HCT116 (cell line): ENCODE measurements around the gene STIMATE. TPM values are rescaled to one million over a fixed set of nuclear protein-coding genes. Genes with fewer than 3 reads are reported as not detected.

Experiments
- ATAC-seq: fragments of 200-7000 bp; cut with Tn5 transposase; 2 replicates; pipeline ENCODE4 v1.9.1; 2020; ENCODE audit warnings: mild to moderate bottlenecking, moderate library complexity
- BruUV-seq: library from RNA; stranded (reverse); fragments of 400-500 nt; replicated peaks from 2 replicates; lab custom pipeline; 2021; lab: Mats Ljungman, UMichigan
- CTCF ChIA-PET: fragments of 300-600 bp; sonication (Branson Sonifier 250); formaldehyde crosslinking; loops from one replicate; lab custom pipeline; 2021; ENCODE audit warnings: antibody characterized with exemption; lab: Charles Lee
- POLR2A ChIA-PET: fragments of 300-600, 350-600 bp; sonication (Branson Sonifier 250); formaldehyde crosslinking; loops from one replicate; lab custom pipeline; 2021; ENCODE audit warnings: antibody characterized with exemption; lab: Charles Lee
- RAD21 ChIA-PET, 2 experiments: fragments of 300-600 bp; sonication (Branson Sonifier 250); formaldehyde crosslinking; loops; one replicate each; lab custom pipeline; 2023; ENCODE audit warnings: low total read pairs in 2 of 2; ENCODE audit not compliant: uncharacterized antibody in 2 of 2, unreplicated experiment in 2 of 2, low non-redundant PET in 1 of 2; lab: Charles Lee
- DNase-seq: peaks from one replicate; pipeline ENCODE4 v3.0.0-alpha.2; 2010; ENCODE audit warnings: low read depth, low spot score
- H2AFZ ChIP-seq: fragments of 200-600 bp; shearing (Covaris generic), sonication (generic); 2 replicates; pipeline ENCODE4 v1.6.1; 2017; ENCODE audit warnings: low read depth, mixed run types, mixed read lengths, antibody characterized with exemption, low read length; ENCODE audit not compliant: poor library complexity, severe bottlenecking
- H3K27ac ChIP-seq: 2 replicates; pipeline ENCODE4 v1.5.1; 2012; ENCODE audit warnings: low read depth, low read length
- H3K27me3 ChIP-seq: fragments of 200-600 bp; sonication (generic); 2 replicates; pipeline ENCODE4 v1.6.1; 2016; ENCODE audit warnings: mixed run types, low read length, mixed read lengths; ENCODE audit not compliant: insufficient read depth
- H3K36me3 ChIP-seq, 2 experiments: fragments of 200-500 bp in 1 of 2; fragments of 200-600 bp in 1 of 2; sonication (Bioruptor generic) in 1 of 2; sonication (generic) in 1 of 2; 2 replicates each; pipeline versions ENCODE4 v1.5.1 to v1.6.1; 2014 to 2016; ENCODE audit warnings: low read length in 2 of 2, inconsistent platforms in 1 of 2, mixed read lengths in 1 of 2, mixed run types in 1 of 2; ENCODE audit not compliant: insufficient read depth in 2 of 2, control insufficient read depth in 1 of 2
- H3K4me1 ChIP-seq, 2 experiments: fragments of 200-600 bp in 1 of 2; sonication (generic) in 1 of 2; 2 replicates each; pipeline versions ENCODE4 v1.5.1 to v1.6.1; 2012 to 2017; ENCODE audit warnings: low read length in 2 of 2, inconsistent platforms in 1 of 2, mild to moderate bottlenecking in 1 of 2, mixed read lengths in 1 of 2, mixed run types in 1 of 2, moderate library complexity in 1 of 2; ENCODE audit not compliant: insufficient read depth in 2 of 2, control insufficient read depth in 1 of 2
- H3K4me2 ChIP-seq: fragments of 200-600 bp; sonication (generic); 2 replicates; pipeline ENCODE4 v1.6.1; 2017; ENCODE audit warnings: mixed run types, low read length, mixed read lengths
- H3K4me3 ChIP-seq, 2 experiments: fragments of 200-600 bp in 1 of 2; sonication (generic) in 1 of 2; replicated peaks in 1 of 2; 2 replicates each; pipeline ENCODE4 v1.5.1; 2011 to 2016; ENCODE audit warnings: low read length in 2 of 2, control low read depth in 1 of 2, low read depth in 1 of 2, mild to moderate bottlenecking in 1 of 2, mixed read lengths in 1 of 2, mixed run types in 1 of 2
- H3K79me2 ChIP-seq: fragments of 200-600 bp; sonication (generic); 2 replicates; pipeline ENCODE4 v1.6.1; 2017; ENCODE audit warnings: mild to moderate bottlenecking, mixed run types, low read length, moderate library complexity, mixed read lengths; ENCODE audit not compliant: insufficient read depth
- H3K9ac ChIP-seq: fragments of 200-600 bp; sonication (generic); 2 replicates; pipeline ENCODE4 v1.6.1; 2016; ENCODE audit warnings: low read length, mixed read lengths
- H3K9me2 ChIP-seq: fragments of 200-600 bp; sonication (generic), shearing (Covaris generic); 2 replicates; pipeline ENCODE4 v1.6.1; 2017; ENCODE audit warnings: mixed run types, mild to moderate bottlenecking, moderate library complexity; ENCODE audit not compliant: insufficient read depth
- H3K9me3 ChIP-seq, 2 experiments: fragments of 200-500 bp in 1 of 2; fragments of 200-600 bp in 1 of 2; sonication (Bioruptor generic) in 1 of 2; sonication (generic) in 1 of 2; 2 replicates each; pipeline ENCODE4 v1.6.1; 2014 to 2017; ENCODE audit warnings: low read length in 2 of 2, mixed read lengths in 2 of 2, inconsistent platforms in 1 of 2, low read depth in 1 of 2, mild to moderate bottlenecking in 1 of 2, mixed run types in 1 of 2, moderate library complexity in 1 of 2; ENCODE audit not compliant: control insufficient read depth in 1 of 2, insufficient read depth in 1 of 2
- H4K20me1 ChIP-seq: fragments of 200-600 bp; sonication (generic), shearing (Covaris generic); 2 replicates; pipeline ENCODE4 v1.6.1; 2017; ENCODE audit warnings: mixed run types, mild to moderate bottlenecking, moderate library complexity; ENCODE audit not compliant: insufficient read depth
- ATF3 ChIP-seq: IDR thresholded peaks from 2 replicates; pipeline ENCODE4 v1.6.1; 2012
- CTCF ChIP-seq, 3 experiments: fragments of 200-600 bp in 1 of 3; sonication (generic) in 1 of 3; IDR thresholded peaks in 2 of 3; conservative IDR thresholded peaks in 1 of 3; 2 replicates each; pipeline ENCODE4 v1.5.1; 2012 to 2017; ENCODE audit warnings: low read depth in 2 of 3, low read length in 2 of 3, antibody characterized with exemption in 1 of 3, borderline replicate concordance in 1 of 3, control low read depth in 1 of 3, mild to moderate bottlenecking in 1 of 3, mixed read lengths in 1 of 3, mixed run types in 1 of 3, moderate library complexity in 1 of 3; ENCODE audit not compliant: insufficient read depth in 1 of 3
- EGR1 ChIP-seq: IDR thresholded peaks from 2 replicates; pipeline ENCODE4 v1.6.1; 2012; ENCODE audit warnings: low read depth
- ELF1 ChIP-seq: IDR thresholded peaks from 2 replicates; pipeline ENCODE4 v1.6.1; 2012; ENCODE audit warnings: low read depth, borderline replicate concordance
- EZH2 ChIP-seq: fragments of 200-600 bp; sonication (generic); IDR thresholded peaks from 2 replicates; pipeline ENCODE4 v1.6.1; 2017; ENCODE audit warnings: antibody characterized with exemption, mixed run types
- EZH2phosphoT487 ChIP-seq: fragments of 200-600 bp; IDR thresholded peaks from 2 replicates; pipeline ENCODE4 v1.6.1; 2018; ENCODE audit warnings: antibody characterized with exemption, borderline replicate concordance
- FOSL1 ChIP-seq: IDR thresholded peaks from 2 replicates; pipeline ENCODE4 v1.6.1; 2012; ENCODE audit warnings: low read depth
- REST ChIP-seq: IDR thresholded peaks from 2 replicates; pipeline ENCODE4 v1.6.1; 2012; ENCODE audit warnings: low read depth
- SP1 ChIP-seq: IDR thresholded peaks from 2 replicates; pipeline ENCODE4 v1.6.1; 2012; ENCODE audit warnings: low read depth
- SRF ChIP-seq: IDR thresholded peaks from 2 replicates; pipeline ENCODE4 v1.6.1; 2012; ENCODE audit warnings: low read depth
- TCF7L2 ChIP-seq: IDR thresholded peaks from 2 replicates; pipeline ENCODE4 v1.7.0; 2011; ENCODE audit warnings: borderline replicate concordance, inconsistent platforms; ENCODE audit not compliant: insufficient read depth, insufficient read length; ENCODE audit errors: extremely low read depth
- ZBTB33 ChIP-seq: IDR thresholded peaks from 2 replicates; pipeline ENCODE4 v1.6.1; 2011; ENCODE audit warnings: mild to moderate bottlenecking, low read length, moderate library complexity; ENCODE audit not compliant: insufficient replicate concordance; ENCODE audit errors: extremely low read depth
- ZFX ChIP-seq: fragments of 450-650 bp; IDR thresholded peaks from 2 replicates; pipeline ENCODE4 v1.6.1; 2017
- intact Hi-C: fragments of 100-400 bp; cut with micrococcal nuclease; formaldehyde crosslinking; loops from 2 replicates; pipeline ENCODE4 v1.10.0; 2022
- total RNA-seq: library from RNA; stranded (reverse); gene quantifications from one replicate; pipeline ENCODE4 v1.2.1, GENCODE V29; 2021; ENCODE audit not compliant: unreplicated experiment

STIMATE gene
- total RNA-seq, 1 experiment from 2014 or later, result 20.2 TPM

- Histone ChIP-seq H3K9me2 (no peaks in the 10 kb centered on the region), H3K4me1 (peaks cover 0 to 16% of the 10 kb centered on the region in 2 experiments; a peak in 1 of 4 replicates), H3K36me3 (no peaks in the 10 kb centered on the region), H3K27me3 (no peaks in the 10 kb centered on the region), H3K4me2 (no peak overlapping the region), H3K4me3 (no peak overlapping the region), H2AFZ (no peak overlapping the region), H3K9ac (no peak overlapping the region), H3K9me3 (no peaks in the 10 kb centered on the region), H3K27ac (no peak overlapping the region), H4K20me1 (no peaks in the 10 kb centered on the region), H3K79me2 (peaks cover 33% of the 10 kb centered on the region)
- no peak for ATAC-seq
- DNase-seq, result no peak
- no peak for TF ChIP-seq FOSL1
- no peak for TF ChIP-seq EZH2phosphoT487
- intact Hi-C loops, result no loop called here
- CTCF ChIA-PET, result no interaction called here
- POLR2A ChIA-PET, result no interaction called here
- no TSS peak for BruUV-seq
- RAD21 ChIA-PET, result no interaction called here
These were observed 5.1 kb downstream of the STIMATE start for GRCh38 chr3:52892290-52892624.

- H3K9ac ChIP-seq, result no peak overlapping the region
- intact Hi-C loops, result no loop called here
- H3K9me2 ChIP-seq, result no peaks in the 10 kb centered on the region
- no peaks in the 10 kb centered on the region for H4K20me1 ChIP-seq
- no peak overlapping the region for H3K4me3 ChIP-seq
- CTCF ChIA-PET, result no interaction called here
- H3K4me1 ChIP-seq, result peaks cover 0 to 14% of the 10 kb centered on the region in 2 experiments; a peak in 1 of 4 replicates
- no peaks in the 10 kb centered on the region for H3K36me3 ChIP-seq
- no peak overlapping the region for H2AFZ ChIP-seq
- RAD21 ChIA-PET, result no interaction called here
- no peaks in the 10 kb centered on the region for H3K9me3 ChIP-seq
- no peak overlapping the region for H3K27ac ChIP-seq
- TF ChIP-seq REST (no peak), SP1 (no peak), EZH2phosphoT487 (no peak), ZBTB33 (no peak), SRF (no peak), EZH2 (no peak), ELF1 (no peak), TCF7L2 (no peak), ATF3 (no peak), ZFX (no peak), EGR1 (no peak), CTCF (IDR thresholded peaks at IDR 0.05 in 2 of 3, conservative IDR thresholded peaks at IDR 0.05 in 1 of 3; ENCODE audit: borderline replicate concordance in 1 of 3, insufficient read depth in 1 of 3, low read depth in 2 of 3, low read length in 2 of 3) (no peak)
- H3K4me2 ChIP-seq, result no peak overlapping the region
- peaks cover 28% of the 10 kb centered on the region for H3K79me2 ChIP-seq
- no TSS peak for BruUV-seq
- DNase-seq (no peak), ATAC-seq (no peak)
- POLR2A ChIA-PET, result no interaction called here
- no peaks in the 10 kb centered on the region for H3K27me3 ChIP-seq
These were observed 5.7 kb downstream of the STIMATE start for GRCh38 chr3:52891615-52892081.
